Liver (tissue), 9 donors: Measurements from ENCODE around the gene EDEM2. TPM values are rescaled to one million over a fixed set of nuclear protein-coding genes. Genes with fewer than 3 reads are reported as not detected.

Experiments used
- DNase-seq: peaks from one replicate; pipeline ENCODE4 v3.0.0-alpha.2; 2017; ENCODE audit warnings: low spot score
- H3K27ac ChIP-seq, 2 donors: one replicate each; pipeline ENCODE4 v1.7.0; 2013; ENCODE audit warnings: inconsistent platforms in 2 of 2, low read length in 2 of 2, control low read depth in 1 of 2, low read depth in 1 of 2, mild to moderate bottlenecking in 1 of 2
- H3K27me3 ChIP-seq, 4 donors: one replicate each; pipeline versions ENCODE4 v1.6.1 to v1.7.0; 2013; ENCODE audit warnings: low read length in 3 of 4, inconsistent platforms in 1 of 4, mild to moderate bottlenecking in 1 of 4, moderate library complexity in 1 of 4; ENCODE audit not compliant: control insufficient read depth in 4 of 4, insufficient read depth in 4 of 4
- H3K36me3 ChIP-seq, 4 donors: one replicate each; pipeline versions ENCODE4 v1.6.1 to v1.7.0; 2013; ENCODE audit warnings: low read length in 3 of 4, mild to moderate bottlenecking in 3 of 4, low read depth in 1 of 4, moderate library complexity in 1 of 4; ENCODE audit not compliant: control insufficient read depth in 4 of 4, insufficient read depth in 3 of 4
- H3K4me1 ChIP-seq, 4 donors: one replicate each; pipeline versions ENCODE4 v1.6.1 to v1.7.0; 2013; ENCODE audit warnings: low read length in 3 of 4, mild to moderate bottlenecking in 3 of 4, moderate library complexity in 1 of 4; ENCODE audit not compliant: control insufficient read depth in 4 of 4, insufficient read depth in 4 of 4
- H3K4me3 ChIP-seq, 3 donors: one replicate each; pipeline versions ENCODE4 v1.6.1 to v1.7.0; 2013; ENCODE audit warnings: low read length in 3 of 3, control low read depth in 1 of 3, low read depth in 1 of 3, mild to moderate bottlenecking in 1 of 3
- H3K9ac ChIP-seq, 2 donors: one replicate each; pipeline ENCODE4 v1.7.0; 2013; ENCODE audit warnings: low read length in 2 of 2, mild to moderate bottlenecking in 2 of 2, moderate library complexity in 2 of 2, control low read depth in 1 of 2, low read depth in 1 of 2
- H3K9me3 ChIP-seq, 4 donors: one replicate each; pipeline versions ENCODE4 v1.6.1 to v1.7.0; 2013; ENCODE audit warnings: low read length in 3 of 4; ENCODE audit not compliant: control insufficient read depth in 4 of 4
- EGR1 ChIP-seq, 2 donors: IDR thresholded peaks; 2 replicates each; pipeline ENCODE4 v1.6.1; 2016 to 2018; ENCODE audit warnings: antibody characterized with exemption in 2 of 2, low read depth in 2 of 2
- FOXA1 ChIP-seq: IDR thresholded peaks from 2 replicates; pipeline ENCODE4 v1.6.1; 2016; ENCODE audit warnings: antibody characterized with exemption
- FOXA2 ChIP-seq: IDR thresholded peaks from 2 replicates; pipeline ENCODE4 v1.6.1; 2016; ENCODE audit warnings: antibody characterized with exemption
- HNF4G ChIP-seq: IDR thresholded peaks from 2 replicates; pipeline ENCODE4 v1.6.1; 2016; ENCODE audit warnings: antibody characterized with exemption
- JUND ChIP-seq, 2 donors: IDR thresholded peaks; 2 replicates each; pipeline ENCODE4 v1.6.1; 2016; ENCODE audit warnings: antibody characterized with exemption in 2 of 2
- NR2F2 ChIP-seq: IDR thresholded peaks from 2 replicates; pipeline ENCODE4 v1.6.1; 2016; ENCODE audit warnings: antibody characterized with exemption
- RAD21 ChIP-seq, 2 donors: IDR thresholded peaks; 2 replicates each; pipeline ENCODE4 v1.6.1; 2016; ENCODE audit warnings: antibody characterized with exemption in 2 of 2, mild to moderate bottlenecking in 2 of 2
- RXRA ChIP-seq, 2 donors: IDR thresholded peaks; 2 replicates each; pipeline ENCODE4 v1.6.1; 2017 to 2018; ENCODE audit warnings: antibody characterized with exemption in 2 of 2, mild to moderate bottlenecking in 1 of 2
- SP1 ChIP-seq: IDR thresholded peaks from 2 replicates; pipeline ENCODE4 v1.6.1; 2018; ENCODE audit warnings: antibody characterized with exemption, mild to moderate bottlenecking
- TAF1 ChIP-seq: conservative IDR thresholded peaks from 2 replicates; pipeline ENCODE4 v1.6.1; 2016; ENCODE audit warnings: antibody characterized with exemption, mild to moderate bottlenecking
- YY1 ChIP-seq: IDR thresholded peaks from 2 replicates; pipeline ENCODE4 v1.6.1; 2016; ENCODE audit warnings: antibody characterized with exemption, mild to moderate bottlenecking
- WGBS: extraction: QIAGEN DNeasy Blood & Tissue Kit; methylation state at CpG from one replicate; pipeline ENCODE4 v1.1.7; 2013; 5-methylcytosine and 5-hydroxymethylcytosine counted together
- polyA plus RNA-seq, 2 donors: library from polyadenylated mRNA; stranded (reverse) in 1 of 2; unstranded in 1 of 2; fragments of 200-250 nt in 1 of 2; fragments of >200 nt in 1 of 2; fragmentation: Nextera tagmentation in 1 of 2; extraction: Ambion mirVana in 1 of 2; gene quantifications; one replicate each; pipeline versions ENCODE4 v1.2.1 to v1.2.3, GENCODE V29; 2013 to 2015
- total RNA-seq, 2 donors: library from RNA; depleted of rRNA; stranded (reverse); fragments of >200 nt; gene quantifications; one replicate each; pipeline ENCODE4 v1.2.3, GENCODE V29; 2014
- TF ChIP-seq, protein P1 (sequence below): fragments of 150-350 bp; IDR thresholded peaks from 2 replicates; pipeline ENCODE4 v1.5.1; 2017; ENCODE audit warnings: improper control_type of control experiment, low read depth, low read length; ENCODE audit not compliant: missing input control
- TF ChIP-seq, protein P2 (sequence below): IDR thresholded peaks from 2 replicates; pipeline ENCODE4 v1.6.1; 2016; ENCODE audit warnings: antibody characterized with exemption
- TF ChIP-seq, protein P3 (sequence below): IDR thresholded peaks from 2 replicates; pipeline ENCODE4 v1.6.1; 2016; ENCODE audit warnings: antibody characterized with exemption
- donor health status: healthy.
- donor health status: healthy.
- donor health status: healthy.
- donor health status: healthy.
- donor health status: healthy.

EDEM2 gene
- total and polyA plus RNA-seq, 4 donors, result 15.5 to 32.5 (median 22.2) TPM

DNA sequence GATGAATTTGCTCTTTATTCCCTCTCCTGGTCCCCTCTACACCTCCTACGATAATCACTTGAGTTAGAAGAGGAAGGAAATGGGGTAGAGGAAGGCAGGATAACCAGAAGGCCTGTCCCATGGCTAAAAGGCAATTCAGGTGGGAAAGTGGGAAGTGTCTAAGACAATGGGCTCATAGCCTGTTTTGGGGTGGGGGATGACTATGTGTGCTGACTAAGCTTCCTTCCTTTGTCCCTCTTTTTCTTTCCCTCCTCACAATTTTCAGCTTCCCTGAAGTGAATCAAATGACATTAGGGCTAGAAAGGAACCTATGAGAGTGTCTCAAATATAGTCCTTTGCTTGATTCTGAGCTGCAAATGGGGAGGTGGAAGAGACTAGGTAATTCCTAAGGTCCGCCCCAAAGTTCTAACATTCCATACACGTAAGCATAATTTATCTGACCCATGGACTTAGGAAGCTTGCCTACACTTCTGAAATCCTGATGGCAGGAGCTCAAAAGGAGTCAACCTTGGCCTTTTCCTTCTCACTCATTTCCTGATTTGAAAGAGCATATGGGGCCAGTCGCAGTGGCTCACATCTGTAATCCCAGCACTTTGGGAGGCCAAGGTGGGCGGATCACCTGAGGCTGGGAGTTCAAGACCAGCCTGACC is 24.3 kb downstream of the EDEM2 start:
- TF ChIP-seq NR2F2, result no peak
- no peak for TF ChIP-seq YY1
- no peak for TF ChIP-seq SP1
- no peak for TF ChIP-seq RXRA (IDR thresholded peaks at IDR 0.05)
- Histone ChIP-seq H3K36me3 (peaks cover 9 to 70% (median 53%) of the 10 kb centered on the region in 4 donors), H3K4me3 (no peak overlapping the region), H3K9ac (no peak overlapping the region), H3K4me1 (peaks cover 0 to 6% (median 2%) of the 10 kb centered on the region in 4 donors), H3K27ac (no peak overlapping the region), H3K27me3 (no peaks in the 10 kb centered on the region), H3K9me3 (no peaks in the 10 kb centered on the region)
- 89% methylated on average over 5 of the region's 5 CpGs for WGBS
- DNase-seq, result no peak

DNA sequence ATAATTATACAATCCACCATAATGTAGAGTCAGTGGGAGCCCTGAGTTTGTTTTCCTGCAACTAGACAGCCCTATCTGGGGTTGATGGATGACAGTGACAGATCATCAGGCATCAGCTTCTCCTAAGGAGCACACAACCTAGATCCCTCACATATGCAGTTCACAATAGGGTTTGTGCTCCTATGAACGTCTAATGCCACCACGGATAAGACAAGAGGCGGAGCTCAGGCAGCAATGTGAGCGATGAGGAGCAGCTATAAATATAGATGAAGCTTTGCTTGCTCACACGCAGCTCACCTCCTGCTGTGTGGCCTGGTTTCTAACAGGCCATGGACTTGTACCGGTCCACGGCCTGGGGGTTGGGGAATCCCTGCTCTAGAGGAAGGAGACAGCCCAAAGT is 25.9 kb downstream of the EDEM2 start:
- DNase-seq, result no peak
- Histone ChIP-seq H3K36me3 (peaks cover 11 to 75% (median 53%) of the 10 kb centered on the region in 4 donors), H3K9me3 (no peaks in the 10 kb centered on the region), H3K27ac (no peak overlapping the region), H3K4me3 (no peak overlapping the region), H3K27me3 (no peaks in the 10 kb centered on the region), H3K9ac (no peak overlapping the region), H3K4me1 (peaks cover 0 to 6% (median 2%) of the 10 kb centered on the region in 4 donors)
- TF ChIP-seq EGR1 (IDR thresholded peaks at IDR 0.05; ENCODE audit: low read depth in 2 of 2) (no peak), FOXA2 (no peak), JUND (IDR thresholded peaks at IDR 0.05) (no peak), FOXA1 (no peak), YY1 (no peak), RXRA (IDR thresholded peaks at IDR 0.05) (no peak), RAD21 (IDR thresholded peaks at IDR 0.05) (no peak), HNF4G (no peak), TAF1 (no peak)
- TF ChIP-seq, protein P1, sequence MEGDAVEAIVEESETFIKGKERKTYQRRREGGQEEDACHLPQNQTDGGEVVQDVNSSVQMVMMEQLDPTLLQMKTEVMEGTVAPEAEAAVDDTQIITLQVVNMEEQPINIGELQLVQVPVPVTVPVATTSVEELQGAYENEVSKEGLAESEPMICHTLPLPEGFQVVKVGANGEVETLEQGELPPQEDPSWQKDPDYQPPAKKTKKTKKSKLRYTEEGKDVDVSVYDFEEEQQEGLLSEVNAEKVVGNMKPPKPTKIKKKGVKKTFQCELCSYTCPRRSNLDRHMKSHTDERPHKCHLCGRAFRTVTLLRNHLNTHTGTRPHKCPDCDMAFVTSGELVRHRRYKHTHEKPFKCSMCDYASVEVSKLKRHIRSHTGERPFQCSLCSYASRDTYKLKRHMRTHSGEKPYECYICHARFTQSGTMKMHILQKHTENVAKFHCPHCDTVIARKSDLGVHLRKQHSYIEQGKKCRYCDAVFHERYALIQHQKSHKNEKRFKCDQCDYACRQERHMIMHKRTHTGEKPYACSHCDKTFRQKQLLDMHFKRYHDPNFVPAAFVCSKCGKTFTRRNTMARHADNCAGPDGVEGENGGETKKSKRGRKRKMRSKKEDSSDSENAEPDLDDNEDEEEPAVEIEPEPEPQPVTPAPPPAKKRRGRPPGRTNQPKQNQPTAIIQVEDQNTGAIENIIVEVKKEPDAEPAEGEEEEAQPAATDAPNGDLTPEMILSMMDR, result no peak
- WGBS, result 95% methylated on average over 7 of the region's 7 CpGs

DNA sequence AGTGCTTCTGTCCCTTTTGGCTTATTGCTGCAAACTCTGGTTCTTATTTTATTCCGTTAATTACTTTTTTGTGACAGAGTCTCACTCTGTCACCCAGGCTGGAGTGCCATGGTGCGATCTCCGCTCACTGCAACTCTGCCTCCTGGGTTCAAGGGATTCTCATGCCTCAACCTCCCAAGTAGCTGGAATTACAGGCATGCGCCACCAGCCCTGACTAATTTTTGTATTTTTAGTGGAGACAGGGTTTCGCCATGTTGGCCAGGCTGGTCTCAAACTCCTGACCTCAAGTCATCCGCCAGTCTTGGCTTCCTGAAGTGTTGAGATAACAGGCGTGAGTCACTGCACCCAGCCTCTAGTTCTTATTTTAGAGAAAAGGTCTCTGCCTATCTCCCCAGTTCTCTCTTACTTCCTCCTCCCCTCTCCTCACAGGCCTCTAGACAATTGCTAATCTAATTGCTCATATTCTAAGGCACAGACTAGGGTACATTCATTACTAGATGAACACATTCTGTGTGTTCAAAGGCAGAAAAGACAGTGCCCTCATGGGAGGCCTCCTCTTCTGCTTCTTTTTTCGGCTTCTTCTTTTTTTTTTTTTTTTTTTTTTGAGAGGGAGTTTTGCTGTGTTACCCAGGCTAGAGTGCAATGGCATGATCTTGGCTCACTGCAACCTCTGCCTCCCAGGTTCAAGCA is 27.0 kb downstream of the EDEM2 start:
- Histone ChIP-seq H3K4me3 (no peak overlapping the region), H3K9ac (no peak overlapping the region), H3K4me1 (peaks cover 0 to 6% (median 2%) of the 10 kb centered on the region in 4 donors), H3K27me3 (no peaks in the 10 kb centered on the region), H3K9me3 (no peaks in the 10 kb centered on the region), H3K27ac (peak overlapping the region in 1 of 2 donors; percentile 16), H3K36me3 (peaks cover 16 to 78% (median 54%) of the 10 kb centered on the region in 4 donors)
- DNase-seq, result no peak
- TF ChIP-seq JUND (IDR thresholded peaks at IDR 0.05), result peak; percentile 13 to 57
- no peak for TF ChIP-seq YY1
- TF ChIP-seq, protein P2, sequence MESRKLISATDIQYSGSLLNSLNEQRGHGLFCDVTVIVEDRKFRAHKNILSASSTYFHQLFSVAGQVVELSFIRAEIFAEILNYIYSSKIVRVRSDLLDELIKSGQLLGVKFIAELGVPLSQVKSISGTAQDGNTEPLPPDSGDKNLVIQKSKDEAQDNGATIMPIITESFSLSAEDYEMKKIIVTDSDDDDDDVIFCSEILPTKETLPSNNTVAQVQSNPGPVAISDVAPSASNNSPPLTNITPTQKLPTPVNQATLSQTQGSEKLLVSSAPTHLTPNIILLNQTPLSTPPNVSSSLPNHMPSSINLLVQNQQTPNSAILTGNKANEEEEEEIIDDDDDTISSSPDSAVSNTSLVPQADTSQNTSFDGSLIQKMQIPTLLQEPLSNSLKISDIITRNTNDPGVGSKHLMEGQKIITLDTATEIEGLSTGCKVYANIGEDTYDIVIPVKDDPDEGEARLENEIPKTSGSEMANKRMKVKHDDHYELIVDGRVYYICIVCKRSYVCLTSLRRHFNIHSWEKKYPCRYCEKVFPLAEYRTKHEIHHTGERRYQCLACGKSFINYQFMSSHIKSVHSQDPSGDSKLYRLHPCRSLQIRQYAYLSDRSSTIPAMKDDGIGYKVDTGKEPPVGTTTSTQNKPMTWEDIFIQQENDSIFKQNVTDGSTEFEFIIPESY, result no peak
- no peak for TF ChIP-seq EGR1 (IDR thresholded peaks at IDR 0.05; ENCODE audit: low read depth in 2 of 2)
- TF ChIP-seq, protein P3, sequence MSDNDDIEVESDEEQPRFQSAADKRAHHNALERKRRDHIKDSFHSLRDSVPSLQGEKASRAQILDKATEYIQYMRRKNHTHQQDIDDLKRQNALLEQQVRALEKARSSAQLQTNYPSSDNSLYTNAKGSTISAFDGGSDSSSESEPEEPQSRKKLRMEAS, result no peak
- TF ChIP-seq NR2F2, result peak; percentile 30
- no peak for TF ChIP-seq FOXA2
- 85% methylated on average over 8 of the region's 8 CpGs for WGBS
